Kidney epithelial cell (primary cell): ENCODE measurements around the gene MRPL53. TPM values are rescaled to one million over a fixed set of nuclear protein-coding genes. Genes with fewer than 3 reads are reported as not detected.

Source experiments
- DNase-seq: peaks from one replicate; pipeline ENCODE4 v3.0.0-alpha.2; 2010; ENCODE audit warnings: low read depth
- H3K27me3 ChIP-seq: 2 replicates; pipeline ENCODE4 v1.6.0; 2011; ENCODE audit warnings: low read length; ENCODE audit not compliant: control insufficient read depth, insufficient read depth
- H3K36me3 ChIP-seq: 2 replicates; pipeline ENCODE4 v1.5.1; 2011; ENCODE audit warnings: low read length; ENCODE audit not compliant: control insufficient read depth, insufficient read depth
- H3K4me3 ChIP-seq: 2 replicates; pipeline ENCODE4 v1.5.1; 2011; ENCODE audit warnings: low read depth, mild to moderate bottlenecking, control low read depth, low read length
- CTCF ChIP-seq: IDR thresholded peaks from 2 replicates; pipeline ENCODE4 v1.5.1; 2011; ENCODE audit warnings: mild to moderate bottlenecking, moderate library complexity, low read length, control low read depth, inconsistent platforms; ENCODE audit not compliant: insufficient read depth, poor library complexity, severe bottlenecking
- total RNA-seq: library from RNA; depleted of rRNA; stranded (reverse); fragments of >200 nt; gene quantifications from 2 replicates; pipeline ENCODE4 v1.2.3, GENCODE V29; 2015

Gene MRPL53
- total RNA-seq, 1 donor from 2014 or later: 24.6 TPM

GRCh38 chr2:74502147-74502719 is 29.8 kb upstream of the MRPL53 start:
- peak overlapping the region; percentile 47 for H3K4me3 ChIP-seq
- H3K36me3 ChIP-seq: no peaks in the 10 kb centered on the region
- no peak for TF ChIP-seq CTCF

GRCh38 chr2:74501335-74502071 is 29.0 kb upstream of the MRPL53 start:
- no peak for TF ChIP-seq CTCF
- no peak for DNase-seq
- Histone ChIP-seq H3K4me3 (no peak overlapping the region), H3K36me3 (no peaks in the 10 kb centered on the region), H3K27me3 (peaks cover 48% of the 10 kb centered on the region)

More at GRCh38 chr2:74502147-74502719, 29.8 kb upstream of the MRPL53 start:
- DNase-seq: no peak
- peaks cover 48% of the 10 kb centered on the region for H3K27me3 ChIP-seq

- Histone ChIP-seq H3K36me3 (no peaks in the 10 kb centered on the region), H3K27me3 (peaks cover 48% of the 10 kb centered on the region), H3K4me3 (no peak overlapping the region)
- TF ChIP-seq CTCF: no peak
- no peak for DNase-seq
These were observed 28.1 kb upstream of the MRPL53 start for GRCh38 chr2:74500578-74500946.

- DNase-seq: no peak
- no peak for TF ChIP-seq CTCF
- Histone ChIP-seq H3K4me3 (peak overlapping the region; percentile 18), H3K36me3 (no peaks in the 10 kb centered on the region), H3K27me3 (peaks cover 48% of the 10 kb centered on the region)
These were observed 27.6 kb upstream of the MRPL53 start for GRCh38 chr2:74499940-74500577.

- peak within 1 kb of the TSS; percentile 18 for H3K4me3 ChIP-seq
- TF ChIP-seq CTCF: no peak
- peaks cover 48% of the 10 kb centered on the region for H3K27me3 ChIP-seq
- DNase-seq: no peak
- no peaks in the 10 kb centered on the region for H3K36me3 ChIP-seq
These were observed 26.9 kb upstream of the MRPL53 start, which contains the start of gene LBX2 for GRCh38 chr2:74499267-74499939. Gene LBX2, minus strand, starts transcription at chr2:74499603. Its CDS starts 66 bp downstream, at chr2:74499537.
